Breast epithelium (tissue), 4 donors: ENCODE results near the gene HIPK2. TPM values are rescaled to one million over a fixed set of nuclear protein-coding genes. Genes with fewer than 3 reads are reported as not detected.

Source experiments
- DNase-seq, 2 donors: peaks; one replicate each; pipeline ENCODE4 v3.0.0-alpha.2; 2019; ENCODE audit warnings: low spot score in 2 of 2
- H3K27ac ChIP-seq, 2 donors: fragments of 200-600 bp; sonication (generic) in 1 of 2; one replicate each; pipeline ENCODE4 v1.5.1; 2016 to 2019; ENCODE audit warnings: mild to moderate bottlenecking in 1 of 2
- H3K27me3 ChIP-seq, 2 donors: fragments of 200-600 bp; sonication (generic) in 1 of 2; one replicate each; pipeline versions ENCODE4 v1.5.1 to v1.6.0; 2017 to 2019; ENCODE audit warnings: control low read depth in 1 of 2, mild to moderate bottlenecking in 1 of 2
- H3K36me3 ChIP-seq: fragments of 200-600 bp; one replicate; pipeline ENCODE4 v1.5.1; 2019
- H3K4me1 ChIP-seq, 2 donors: fragments of 200-600 bp; sonication (generic); one replicate each; pipeline ENCODE4 v1.5.1; 2016 to 2019; ENCODE audit warnings: control low read depth in 1 of 2
- H3K4me3 ChIP-seq, 3 donors: fragments of 200-600 bp; sonication (generic); 1 replicate in 2 of 3; 2 replicates in 1 of 3; pipeline ENCODE4 v1.5.1; 2016 to 2019; ENCODE audit warnings: mild to moderate bottlenecking in 3 of 3, moderate library complexity in 2 of 3
- H3K9me3 ChIP-seq, 2 donors: fragments of 200-600 bp; sonication (generic) in 1 of 2; one replicate each; pipeline ENCODE4 v1.5.1; 2016 to 2019; ENCODE audit warnings: control low read depth in 1 of 2
- POLR2A ChIP-seq: fragments of 450-650 bp; IDR thresholded peaks from one replicate; pipeline ENCODE4 v1.6.1; 2016; ENCODE audit warnings: antibody characterized with exemption, mild to moderate bottlenecking, moderate library complexity
- POLR2AphosphoS5 ChIP-seq, 3 donors: sonication (generic); formaldehyde crosslinking; IDR thresholded peaks; one replicate each; pipeline ENCODE4 v1.6.1; 2017; ENCODE audit warnings: antibody characterized with exemption in 3 of 3
- intact Hi-C: fragments of 100-400 bp; cut with DNase I; formaldehyde crosslinking; loops from one replicate; pipeline ENCODE4 v1.15.1; 2023; ENCODE audit warnings: low total_unique reads
- total RNA-seq, 3 donors: library from RNA; depleted of rRNA; stranded (reverse); fragments of >200 nt; gene quantifications; one replicate each; pipeline ENCODE4 v1.1.0, GENCODE V29; 2016
- TF ChIP-seq, protein P1 (sequence below), 3 donors: fragments of 450-650 bp; IDR thresholded peaks; one replicate each; pipeline ENCODE4 v1.5.1; 2016 to 2017; ENCODE audit warnings: antibody characterized with exemption in 3 of 3, mild to moderate bottlenecking in 3 of 3, moderate library complexity in 3 of 3

The HIPK2 gene
- total RNA-seq, 3 donors from 2014 or later = 26.4 to 31.8 (median 31.1) TPM

DNA sequence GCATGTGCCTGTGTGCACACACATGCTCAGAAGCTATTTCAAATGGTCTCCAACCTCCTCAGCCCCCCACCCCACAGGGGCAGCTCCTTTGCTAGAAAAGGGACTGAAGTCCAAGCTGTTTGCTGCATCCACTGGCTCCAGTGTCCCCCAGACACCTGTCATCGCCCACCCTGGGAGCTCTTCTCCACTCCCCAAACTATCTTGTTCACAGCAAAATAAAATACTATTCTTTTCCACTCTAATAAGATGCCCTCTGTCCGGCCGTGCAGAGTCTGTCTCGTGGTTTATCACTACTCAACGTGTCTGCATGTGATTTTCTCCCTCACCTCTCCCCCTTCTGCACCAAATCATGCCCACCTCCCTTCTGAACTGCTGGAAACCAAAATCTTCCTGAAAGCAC, 25.6 kb downstream of the HIPK2 start:
- intact Hi-C loops = no loop called here
- TF ChIP-seq, protein P1, sequence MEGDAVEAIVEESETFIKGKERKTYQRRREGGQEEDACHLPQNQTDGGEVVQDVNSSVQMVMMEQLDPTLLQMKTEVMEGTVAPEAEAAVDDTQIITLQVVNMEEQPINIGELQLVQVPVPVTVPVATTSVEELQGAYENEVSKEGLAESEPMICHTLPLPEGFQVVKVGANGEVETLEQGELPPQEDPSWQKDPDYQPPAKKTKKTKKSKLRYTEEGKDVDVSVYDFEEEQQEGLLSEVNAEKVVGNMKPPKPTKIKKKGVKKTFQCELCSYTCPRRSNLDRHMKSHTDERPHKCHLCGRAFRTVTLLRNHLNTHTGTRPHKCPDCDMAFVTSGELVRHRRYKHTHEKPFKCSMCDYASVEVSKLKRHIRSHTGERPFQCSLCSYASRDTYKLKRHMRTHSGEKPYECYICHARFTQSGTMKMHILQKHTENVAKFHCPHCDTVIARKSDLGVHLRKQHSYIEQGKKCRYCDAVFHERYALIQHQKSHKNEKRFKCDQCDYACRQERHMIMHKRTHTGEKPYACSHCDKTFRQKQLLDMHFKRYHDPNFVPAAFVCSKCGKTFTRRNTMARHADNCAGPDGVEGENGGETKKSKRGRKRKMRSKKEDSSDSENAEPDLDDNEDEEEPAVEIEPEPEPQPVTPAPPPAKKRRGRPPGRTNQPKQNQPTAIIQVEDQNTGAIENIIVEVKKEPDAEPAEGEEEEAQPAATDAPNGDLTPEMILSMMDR (IDR thresholded peaks at IDR 0.05) = no peak
- no peak for TF ChIP-seq POLR2AphosphoS5 (IDR thresholded peaks at IDR 0.05)
- no peak for TF ChIP-seq POLR2A
- Histone ChIP-seq H3K9me3 (no peaks in the 10 kb centered on the region), H3K27ac (no peak overlapping the region), H3K4me1 (no peaks in the 10 kb centered on the region), H3K36me3 (no peaks in the 10 kb centered on the region), H3K27me3 (no peaks in the 10 kb centered on the region), H3K4me3 (no peak overlapping the region)
- DNase-seq = no peak

DNA sequence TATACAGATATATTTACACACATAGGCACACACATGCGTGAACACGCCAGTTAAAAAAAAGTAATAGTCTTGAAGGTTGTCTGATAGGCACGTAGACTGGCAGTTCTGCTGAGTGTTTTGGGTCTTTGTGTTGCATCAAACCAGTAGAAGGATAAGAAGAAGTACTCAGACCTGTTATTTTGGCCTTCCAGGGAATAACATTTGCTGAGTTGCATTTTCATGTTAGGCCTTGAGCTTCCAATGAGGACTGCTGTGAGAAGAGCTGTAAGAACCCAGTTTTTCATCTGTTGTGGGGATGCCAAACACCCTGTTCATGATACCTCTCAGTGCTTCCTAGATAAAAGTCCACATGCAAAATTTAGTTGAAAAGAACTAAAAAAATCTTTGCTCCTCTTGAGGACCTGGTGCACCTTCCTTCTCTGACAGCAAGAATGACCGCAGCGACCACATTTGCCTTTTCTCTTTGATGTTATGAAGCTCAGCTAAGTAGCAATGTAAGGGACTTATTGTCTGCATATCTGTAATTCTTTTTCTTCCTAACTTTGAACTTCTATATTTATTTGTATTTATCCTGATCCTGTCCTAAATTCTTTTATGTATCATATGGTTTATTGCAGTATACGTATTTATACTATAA, 27.2 kb downstream of the HIPK2 start:
- Histone ChIP-seq H3K27ac (no peak overlapping the region), H3K27me3 (no peaks in the 10 kb centered on the region), H3K9me3 (no peaks in the 10 kb centered on the region), H3K4me1 (peaks cover 0 to 3% of the 10 kb centered on the region in 2 donors), H3K4me3 (no peak overlapping the region), H3K36me3 (no peaks in the 10 kb centered on the region)
- intact Hi-C loops = no loop called here
- DNase-seq = no peak
- TF ChIP-seq POLR2A (no peak), POLR2AphosphoS5 (IDR thresholded peaks at IDR 0.05) (no peak)
- TF ChIP-seq, protein P1 (IDR thresholded peaks at IDR 0.05) = no peak

DNA sequence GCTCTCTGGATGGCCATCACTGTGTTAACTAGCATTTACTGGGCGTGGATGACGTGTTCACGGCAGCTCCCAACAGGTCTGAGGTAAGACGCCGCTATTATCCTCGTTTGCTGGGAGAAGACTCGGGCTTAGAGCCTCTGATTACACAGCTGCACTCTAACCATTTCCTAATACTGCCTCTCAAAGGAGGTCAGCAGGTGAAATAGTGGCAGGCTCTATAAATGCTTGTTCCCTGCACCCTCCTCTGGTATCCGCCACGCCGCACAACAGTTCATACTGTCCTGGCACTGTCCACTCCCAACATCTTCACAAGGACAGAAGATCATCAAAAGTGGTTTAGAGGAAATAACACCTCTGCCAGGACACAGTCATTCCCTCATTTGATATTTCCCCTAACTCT, 28.3 kb downstream of the HIPK2 start:
- no peak overlapping the region for H3K27ac ChIP-seq
- H3K4me3 ChIP-seq = no peak overlapping the region
- no peaks in the 10 kb centered on the region for H3K36me3 ChIP-seq
- TF ChIP-seq, protein P1 (IDR thresholded peaks at IDR 0.05) = no peak
- TF ChIP-seq POLR2AphosphoS5 (IDR thresholded peaks at IDR 0.05) (no peak), POLR2A (no peak)
- H3K4me1 ChIP-seq = peaks cover 0 to 3% of the 10 kb centered on the region in 2 donors
- intact Hi-C loops = no loop called here
- H3K27me3 ChIP-seq = no peaks in the 10 kb centered on the region
- no peaks in the 10 kb centered on the region for H3K9me3 ChIP-seq
- DNase-seq = no peak

DNA sequence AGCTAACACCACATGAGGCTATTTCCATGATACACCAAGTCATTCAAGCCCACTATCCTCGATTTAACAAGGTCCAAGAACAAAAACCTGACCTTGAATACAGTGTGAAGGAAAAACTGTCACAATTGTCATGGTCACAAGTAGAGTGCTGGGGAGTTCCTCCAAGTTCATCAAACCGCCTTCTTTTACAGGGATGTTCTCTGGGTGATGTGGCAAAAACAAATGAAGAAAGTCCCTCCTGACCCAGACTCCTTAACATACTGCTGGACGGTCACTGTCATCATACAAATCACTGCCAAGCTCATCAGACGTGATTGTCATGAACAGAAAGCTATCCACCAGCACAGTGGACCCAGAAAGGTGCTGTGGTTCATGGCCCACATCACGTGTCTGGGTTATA, 28.9 kb downstream of the HIPK2 start:
- H3K27ac ChIP-seq = no peak overlapping the region
- intact Hi-C loops = no loop called here
- TF ChIP-seq, protein P1 (IDR thresholded peaks at IDR 0.05) = no peak
- TF ChIP-seq POLR2AphosphoS5 (IDR thresholded peaks at IDR 0.05) = no peak
- TF ChIP-seq POLR2A = no peak

DNA sequence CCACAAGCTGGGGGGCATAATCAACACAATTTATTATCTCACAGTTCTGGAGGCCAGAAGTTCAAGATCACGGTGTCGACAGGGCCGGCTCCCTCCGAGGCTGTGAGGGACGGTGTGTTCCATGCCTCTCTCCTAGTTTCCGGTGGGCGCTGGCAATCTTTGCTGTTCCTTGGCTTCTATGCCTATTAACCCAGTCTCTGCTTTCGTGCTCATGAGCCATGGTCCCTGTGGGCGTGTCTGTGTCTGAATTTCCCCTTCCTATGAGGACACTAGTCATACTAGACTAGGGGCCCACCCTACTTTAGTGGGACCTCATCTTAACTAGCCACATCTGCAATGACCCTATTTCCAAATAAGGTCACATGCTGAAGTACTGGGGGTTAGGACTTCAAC, 29.4 kb downstream of the HIPK2 start:
- no peak for DNase-seq
- intact Hi-C loops = no loop called here
- H3K4me1 ChIP-seq = peaks cover 0 to 3% of the 10 kb centered on the region in 2 donors
- H3K36me3 ChIP-seq = no peaks in the 10 kb centered on the region
- no peak overlapping the region for H3K4me3 ChIP-seq
- no peaks in the 10 kb centered on the region for H3K9me3 ChIP-seq
- TF ChIP-seq POLR2A = no peak
- no peak for TF ChIP-seq POLR2AphosphoS5 (IDR thresholded peaks at IDR 0.05)
- TF ChIP-seq, protein P1 (IDR thresholded peaks at IDR 0.05) = no peak
- H3K27me3 ChIP-seq = no peaks in the 10 kb centered on the region
- H3K27ac ChIP-seq = no peak overlapping the region

More for the DNA sequence above, 28.9 kb downstream of the HIPK2 start:
- peaks cover 0 to 3% of the 10 kb centered on the region in 2 donors for H3K4me1 ChIP-seq
- no peak overlapping the region for H3K4me3 ChIP-seq
- no peaks in the 10 kb centered on the region for H3K27me3 ChIP-seq
- no peak for DNase-seq
- H3K9me3 ChIP-seq = no peaks in the 10 kb centered on the region
- no peaks in the 10 kb centered on the region for H3K36me3 ChIP-seq
